HL-60/S4 treated with retinoic acid at 250 ng/mL for 4 days and 3 days (cell line): ENCODE results near the gene MT1M.

ENCODE experiments used
- in situ Hi-C: fragments of 300-500 bp; cut with MboI; formaldehyde crosslinking; loops from 2 replicates; pipeline ENCODE4 v1.7.0; 2022; ENCODE audit warnings: low sequenced_read_pairs

MT1M gene

DNA sequence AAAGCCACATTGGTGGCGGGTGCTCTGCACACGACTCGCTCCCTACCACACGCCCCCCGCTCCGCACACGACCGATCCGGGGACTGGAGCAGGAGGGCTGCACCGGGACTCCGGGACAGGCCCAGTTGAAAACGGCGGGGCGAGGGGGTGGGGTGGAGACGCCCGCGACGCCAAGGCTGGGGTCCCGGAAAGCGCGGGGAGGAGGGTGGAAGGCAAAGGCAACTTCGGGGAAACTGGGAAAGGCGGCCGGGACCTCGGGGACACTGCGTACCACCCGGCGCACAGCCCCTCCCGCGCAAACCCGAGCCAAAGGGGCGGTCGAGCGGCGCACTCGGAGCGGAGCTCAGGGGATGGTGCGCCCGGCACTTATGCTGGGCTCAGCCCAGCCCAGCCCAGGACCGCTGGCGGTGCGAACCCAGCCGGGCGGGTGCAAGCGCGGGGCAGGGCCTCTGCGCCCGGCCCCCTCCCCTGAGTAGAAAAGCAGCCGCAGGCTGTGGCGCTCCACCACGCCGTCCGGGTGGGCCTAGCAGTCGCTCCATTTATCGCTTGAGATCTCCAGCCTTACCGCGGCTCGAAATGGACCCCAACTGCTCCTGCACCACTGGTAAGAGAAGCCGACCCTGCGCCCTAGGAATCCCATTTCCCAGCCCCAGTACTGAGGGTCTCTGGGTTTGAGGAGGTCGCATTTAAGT is at the start of gene MT1M:
MT1M (plus strand) TSS at position 504 of the 692 bp plus-strand sequence; CDS start at position 577, 73 bp downstream.
- in situ Hi-C loops: no loop called here

- in situ Hi-C loops: loop anchor here (10.0 kb wide), 1 partner anchor 112 kb away; no protein-coding TSS in a partner anchor
Measured at GRCh38 chr16:56582911-56583310, 49.5 kb upstream of the MT1M start.

- in situ Hi-C loops: loop anchor here (10.0 kb wide), 1 partner anchor 111 kb away; no protein-coding TSS in a partner anchor
Measured at GRCh38 chr16:56583351-56584168, 48.9 kb upstream of the MT1M start.

DNA sequence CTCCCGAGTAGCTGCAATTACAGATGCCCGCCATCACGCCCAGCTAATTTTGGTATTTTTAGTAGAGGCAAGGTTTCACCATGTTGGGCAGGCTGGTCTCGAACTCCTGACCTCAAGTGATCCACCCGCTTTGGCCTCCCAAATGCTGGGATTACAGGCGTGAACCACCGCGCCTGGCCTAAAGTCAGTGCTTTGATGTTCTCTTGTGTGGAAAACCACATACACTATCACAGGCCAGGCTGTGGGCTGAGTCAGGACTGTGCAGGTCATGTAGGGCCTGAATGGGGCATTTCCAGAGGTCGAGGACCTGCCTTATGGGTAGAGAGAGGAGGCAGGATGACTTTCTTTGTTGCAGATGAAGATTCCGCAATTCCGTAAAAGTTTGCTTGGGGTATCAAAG is 48.2 kb upstream of the MT1M start:
- in situ Hi-C loops: loop anchor here (10.0 kb wide), 1 partner anchor 111 kb away; no protein-coding TSS in a partner anchor

- in situ Hi-C loops: loop anchor here (10.0 kb wide), 1 partner anchor 106 kb away; no protein-coding TSS in a partner anchor
Measured at GRCh38 chr16:56588781-56589140, 43.7 kb upstream of the MT1M start.

GRCh38 chr16:56589141-56590039 is 43.1 kb upstream of the MT1M start, which contains the start of gene MT3:
MT3 (plus strand) TSS chr16:56589528; CDS start chr16:56589591, 63 bp downstream.
- in situ Hi-C loops: loop anchor here (10.0 kb wide), 1 partner anchor 105 kb away; no protein-coding TSS in a partner anchor

DNA sequence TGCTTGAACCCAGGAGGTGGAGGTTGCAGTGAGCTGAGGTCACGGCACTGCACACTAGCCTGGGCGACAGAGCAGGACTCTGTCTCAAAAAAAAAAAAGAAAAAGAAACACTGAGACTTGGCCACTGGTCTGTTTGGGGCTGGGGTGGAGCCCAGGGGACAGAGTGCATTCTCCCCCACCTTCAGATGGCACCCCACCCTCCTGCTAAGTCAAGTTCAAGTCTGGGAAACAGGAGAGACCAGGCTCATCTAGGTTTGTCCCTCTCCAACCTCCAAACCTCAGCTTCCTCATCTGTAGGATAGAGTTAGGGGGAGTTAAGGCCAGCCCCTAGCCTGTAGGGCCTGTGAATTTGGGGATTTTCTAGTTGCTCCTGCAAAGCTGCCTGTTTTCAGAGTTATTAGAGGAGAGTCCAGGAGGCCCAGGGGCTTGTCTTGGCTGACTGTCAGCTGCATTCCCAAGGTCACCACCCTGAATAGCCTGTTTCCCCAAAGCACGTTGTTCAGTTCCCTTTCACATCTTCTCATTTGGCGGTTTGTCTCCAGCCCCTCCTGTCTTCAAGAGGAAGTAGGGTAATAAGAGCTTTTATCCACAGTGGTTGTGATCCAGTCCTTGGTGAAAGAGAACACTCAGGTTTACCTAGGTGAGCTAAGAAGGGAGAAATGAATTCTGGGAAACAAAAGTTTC is 40.9 kb upstream of the MT1M start:
- in situ Hi-C loops: no loop called here

DNA sequence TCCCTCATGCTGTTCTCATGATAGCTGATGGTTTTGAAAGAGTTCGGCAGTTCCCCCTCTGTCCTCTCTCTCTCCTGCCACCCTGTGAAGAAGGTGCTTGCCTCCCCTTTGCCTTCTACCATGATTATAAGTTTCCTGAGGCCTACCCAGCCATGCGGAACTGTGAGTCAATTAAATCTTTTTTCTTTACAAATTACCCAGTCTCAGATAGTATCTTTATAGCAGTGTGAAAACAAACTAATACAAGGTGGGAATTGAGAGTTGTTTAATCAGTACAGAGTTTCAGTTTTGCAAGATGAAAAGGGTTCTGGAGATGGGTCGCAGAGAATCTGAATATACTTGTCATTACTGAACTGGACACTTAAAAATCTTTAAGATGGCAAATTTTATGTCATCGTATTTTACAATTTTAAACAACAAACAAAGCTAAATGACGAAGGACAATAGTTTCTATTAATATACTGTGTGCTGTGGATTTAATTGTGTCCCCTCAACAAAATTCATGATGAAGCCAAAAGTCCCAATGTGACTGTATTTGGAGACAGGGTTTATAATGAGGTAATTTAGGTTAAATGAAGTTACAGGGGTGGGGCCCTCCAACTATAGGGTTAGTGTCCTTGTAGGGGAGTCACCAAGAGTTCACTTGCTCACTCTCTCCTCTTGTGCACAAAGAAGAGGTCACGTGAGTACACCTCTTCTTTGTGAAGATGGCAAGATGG is 38.7 kb upstream of the MT1M start:
- in situ Hi-C loops: no loop called here

DNA sequence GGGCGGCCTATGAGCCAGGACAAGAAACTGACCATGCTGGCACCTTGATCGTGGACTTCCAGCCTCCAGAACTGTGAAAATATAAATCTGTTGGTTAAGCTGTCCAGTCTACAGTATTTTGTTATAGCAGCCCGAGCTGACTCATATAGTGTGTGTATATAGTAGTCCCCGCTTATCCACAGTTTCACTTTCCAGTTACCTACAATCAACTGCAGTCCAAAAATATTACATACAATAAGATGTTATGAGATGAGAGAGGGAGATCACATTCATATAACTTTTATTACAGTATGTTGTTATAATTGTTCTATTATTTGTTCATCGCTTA is 38.2 kb upstream of the MT1M start:
- in situ Hi-C loops: no loop called here

DNA sequence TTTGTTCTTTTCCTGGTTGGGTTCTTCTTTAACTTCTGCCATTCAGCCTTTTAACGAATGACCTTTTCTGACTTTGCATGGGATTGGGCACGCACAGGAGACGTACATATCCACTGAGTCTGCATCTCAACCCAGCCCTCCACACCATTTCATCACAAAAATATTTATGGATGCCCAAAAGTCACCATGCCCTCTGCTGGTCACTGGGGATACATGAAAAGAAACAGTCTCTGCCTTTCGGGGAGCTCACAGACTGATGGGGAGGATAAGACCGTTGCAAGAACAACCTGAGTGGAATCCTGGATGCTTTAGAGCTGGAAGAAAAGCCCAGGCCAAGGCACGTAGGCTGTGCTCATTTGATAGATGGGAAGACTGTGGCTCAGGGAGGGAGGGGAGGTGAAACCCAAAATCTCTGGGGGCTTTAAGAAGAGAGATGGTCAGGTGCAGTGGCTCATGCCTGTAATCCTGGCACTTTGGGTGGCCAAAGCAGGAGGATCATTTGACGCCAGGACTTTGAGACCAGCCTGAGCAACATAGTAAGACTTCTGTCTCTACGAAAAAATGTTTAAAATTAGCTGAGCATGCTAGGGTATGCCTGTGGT is 32.0 kb upstream of the MT1M start:
- in situ Hi-C loops: no loop called here

DNA sequence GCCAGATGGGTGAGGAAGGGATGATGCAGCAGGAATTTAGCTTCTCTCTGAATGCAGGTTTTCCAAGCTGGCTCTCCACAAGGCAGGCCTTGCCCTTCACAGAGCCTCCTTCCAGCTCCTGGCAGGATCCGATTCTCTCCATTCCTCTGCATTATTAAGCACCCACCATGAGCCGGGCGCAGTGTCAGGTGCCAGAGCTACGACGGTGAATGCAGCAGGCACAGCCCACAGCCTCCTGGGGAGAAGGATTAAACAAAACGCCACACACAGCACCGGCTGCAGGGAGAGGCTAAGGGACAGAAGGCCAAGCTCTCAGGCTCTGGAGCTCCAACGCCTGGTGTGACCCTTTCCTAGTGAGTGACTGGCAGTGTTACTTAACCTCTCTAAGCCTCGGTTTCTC is 31.1 kb upstream of the MT1M start:
- in situ Hi-C loops: no loop called here

DNA sequence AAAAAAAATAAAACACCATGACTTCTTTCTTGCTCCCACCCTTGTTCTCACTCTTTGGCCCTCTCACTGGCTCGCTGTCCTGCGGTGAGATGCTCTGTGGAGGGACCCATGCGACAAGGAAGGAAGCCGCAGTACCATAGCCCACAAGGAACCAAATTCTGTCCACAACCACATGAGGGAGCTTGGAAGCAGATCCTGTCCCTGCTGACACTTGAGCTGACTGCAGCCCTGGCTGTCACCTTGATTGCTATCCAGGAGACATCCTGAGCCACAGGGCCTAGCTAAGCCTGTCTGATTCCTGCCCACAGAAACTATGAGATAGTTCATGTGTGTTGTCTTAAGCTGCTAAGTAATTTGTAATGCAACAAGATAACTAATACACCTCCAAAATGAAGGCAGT is 28.9 kb upstream of the MT1M start:
- in situ Hi-C loops: no loop called here

- in situ Hi-C loops: no loop called here
Measured at GRCh38 chr16:56604966-56605365, 27.5 kb upstream of the MT1M start.

- in situ Hi-C loops: no loop called here
Measured at GRCh38 chr16:56605475-56605874, 27.0 kb upstream of the MT1M start.

GRCh38 chr16:56606071-56606475 is 26.4 kb upstream of the MT1M start:
- in situ Hi-C loops: no loop called here

DNA sequence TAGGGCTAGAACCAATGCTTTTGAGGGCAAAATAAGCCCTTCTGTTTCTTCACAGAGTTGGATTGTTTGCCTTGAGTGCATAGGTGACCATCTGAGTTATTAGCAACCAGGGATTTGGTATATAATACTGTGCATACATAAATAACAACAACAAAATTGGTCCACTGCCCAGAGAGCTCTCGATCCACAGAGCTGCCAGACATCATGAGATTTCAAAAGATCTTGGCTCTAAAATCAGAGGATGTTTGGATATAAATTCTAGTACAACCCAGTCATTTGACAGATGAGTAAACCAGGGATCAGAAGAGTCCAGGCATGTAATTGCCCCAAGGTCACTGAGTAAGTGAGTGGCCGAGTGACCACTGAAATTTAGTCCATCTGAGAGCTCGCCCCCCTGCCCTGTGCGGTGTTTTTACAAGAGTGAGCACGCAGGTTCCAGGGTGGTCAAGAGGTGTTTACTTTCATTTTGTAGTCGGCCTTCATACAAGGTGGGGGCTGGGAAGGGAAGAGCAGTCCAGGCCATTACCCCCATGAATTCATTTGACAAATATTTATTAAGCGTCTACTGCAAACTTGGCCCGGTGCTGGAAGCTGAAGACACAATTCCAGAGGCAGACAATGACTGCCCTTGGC is 25.9 kb upstream of the MT1M start:
- in situ Hi-C loops: no loop called here

GRCh38 chr16:56607109-56607618 is 25.3 kb upstream of the MT1M start:
- in situ Hi-C loops: no loop called here

- in situ Hi-C loops: no loop called here
Measured at GRCh38 chr16:56607675-56608042, 24.8 kb upstream of the MT1M start.
